Neutrophil (primary cell): ENCODE results near the gene SCO2.

Experiments
- H3K27ac ChIP-seq: fragments of 200-600 bp; sonication (generic); 2 replicates; pipeline ENCODE4 v1.5.1; 2016; ENCODE audit warnings: mild to moderate bottlenecking, moderate library complexity
- H3K27me3 ChIP-seq: fragments of 200-600 bp; sonication (generic); 2 replicates; pipeline ENCODE4 v1.6.0; 2016; ENCODE audit warnings: mild to moderate bottlenecking
- H3K36me3 ChIP-seq: fragments of 200-600 bp; sonication (generic); 2 replicates; pipeline ENCODE4 v1.5.1; 2017
- H3K4me1 ChIP-seq, 2 experiments: fragments of 200-600 bp in 1 of 2; sonication (generic) in 1 of 2; 1 replicate in 1 of 2; 2 replicates in 1 of 2; pipeline versions ENCODE4 v1.5.1 to v1.6.1; 2013 to 2016; ENCODE audit warnings: low read depth in 1 of 2, low read length in 1 of 2, mild to moderate bottlenecking in 1 of 2, moderate library complexity in 1 of 2; ENCODE audit not compliant: control insufficient read depth in 1 of 2, insufficient read depth in 1 of 2
- H3K4me3 ChIP-seq, 2 experiments: fragments of 200-600 bp in 1 of 2; sonication (generic) in 1 of 2; 1 replicate in 1 of 2; 2 replicates in 1 of 2; pipeline ENCODE4 v1.5.1; 2013 to 2016; ENCODE audit warnings: low read depth in 1 of 2, low read length in 1 of 2, mild to moderate bottlenecking in 1 of 2, moderate library complexity in 1 of 2
- H3K9me3 ChIP-seq: fragments of 200-600 bp; sonication (generic); 2 replicates; pipeline ENCODE4 v1.5.1; 2016
- CTCF ChIP-seq: fragments of 200-600 bp; sonication (generic); IDR thresholded peaks from 2 replicates; pipeline ENCODE4 v1.5.1; 2016; ENCODE audit warnings: antibody characterized with exemption

SCO2 gene

GRCh38 chr22:50550395-50550794, 25.0 kb upstream of the SCO2 start:
- Histone ChIP-seq H3K36me3 (no peaks in the 10 kb centered on the region), H3K27me3 (peaks cover 49% of the 10 kb centered on the region)

GRCh38 chr22:50548921-50549790, 23.8 kb upstream of the SCO2 start:
- TF ChIP-seq CTCF = no peak
- Histone ChIP-seq H3K36me3 (no peaks in the 10 kb centered on the region), H3K27ac (peak overlapping the region; percentile 32), H3K4me3 (peak overlapping the region; percentile 52 to 59), H3K4me1 (peaks cover 22 to 31% of the 10 kb centered on the region in 2 experiments), H3K27me3 (peaks cover 50% of the 10 kb centered on the region), H3K9me3 (no peaks in the 10 kb centered on the region)

More at GRCh38 chr22:50550395-50550794, 25.0 kb upstream of the SCO2 start:
- H3K4me3 ChIP-seq = no peak overlapping the region
- H3K27ac ChIP-seq = no peak overlapping the region
- no peaks in the 10 kb centered on the region for H3K9me3 ChIP-seq
- peaks cover 11 to 19% of the 10 kb centered on the region in 2 experiments for H3K4me1 ChIP-seq
- no peak for TF ChIP-seq CTCF

GRCh38 chr22:50548040-50548920, 22.9 kb upstream of the SCO2 start:
- H3K27me3 ChIP-seq = peaks cover 50% of the 10 kb centered on the region
- peaks cover 31 to 40% of the 10 kb centered on the region in 2 experiments for H3K4me1 ChIP-seq
- no peak for TF ChIP-seq CTCF
- H3K36me3 ChIP-seq = no peaks in the 10 kb centered on the region
- H3K27ac ChIP-seq = peak overlapping the region; percentile 32
- H3K4me3 ChIP-seq = peak overlapping the region; percentile 52 to 59
- no peaks in the 10 kb centered on the region for H3K9me3 ChIP-seq

- TF ChIP-seq CTCF = no peak
- Histone ChIP-seq H3K9me3 (no peaks in the 10 kb centered on the region), H3K27me3 (peaks cover 50% of the 10 kb centered on the region), H3K27ac (no peak overlapping the region), H3K36me3 (no peaks in the 10 kb centered on the region), H3K4me3 (no peak overlapping the region), H3K4me1 (peaks cover 40 to 49% of the 10 kb centered on the region in 2 experiments)
Measured at GRCh38 chr22:50547263-50547985, 22.0 kb upstream of the SCO2 start.
